GM20000 (cell line): ENCODE measurements around the gene NCKAP5.

Source experiments
- DNase-seq: peaks from one replicate; pipeline ENCODE4 v3.0.0; 2012; ENCODE audit warnings: low spot score
- TF ChIP-seq, protein P1 (sequence below): IDR thresholded peaks from 2 replicates; pipeline ENCODE4 v1.5.1; 2012; ENCODE audit warnings: mild to moderate bottlenecking, control low read depth; ENCODE audit errors: extremely low read depth, missing control alignments

Gene NCKAP5

DNA sequence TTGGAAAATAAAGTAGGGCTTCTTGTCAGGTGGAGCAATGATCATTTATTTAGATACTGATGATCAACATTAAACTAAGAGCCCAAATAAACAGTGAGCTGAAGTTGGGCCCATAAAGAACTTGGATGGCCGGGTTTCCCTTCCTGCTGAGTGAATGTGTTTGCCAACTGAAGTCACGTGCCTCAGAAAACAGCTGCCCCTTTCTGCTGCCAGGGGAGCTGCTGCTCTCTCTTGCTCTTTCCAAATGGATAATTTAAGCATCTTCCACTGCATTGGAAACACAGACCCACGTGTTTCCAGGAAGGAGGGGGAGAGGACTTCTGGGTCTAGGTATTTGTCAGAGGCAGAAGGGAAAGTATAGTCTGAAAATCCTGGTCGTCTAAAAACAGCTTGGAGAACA is 22.9 kb upstream of the NCKAP5 start:
- DNase-seq, result no peak
- TF ChIP-seq, protein P1, sequence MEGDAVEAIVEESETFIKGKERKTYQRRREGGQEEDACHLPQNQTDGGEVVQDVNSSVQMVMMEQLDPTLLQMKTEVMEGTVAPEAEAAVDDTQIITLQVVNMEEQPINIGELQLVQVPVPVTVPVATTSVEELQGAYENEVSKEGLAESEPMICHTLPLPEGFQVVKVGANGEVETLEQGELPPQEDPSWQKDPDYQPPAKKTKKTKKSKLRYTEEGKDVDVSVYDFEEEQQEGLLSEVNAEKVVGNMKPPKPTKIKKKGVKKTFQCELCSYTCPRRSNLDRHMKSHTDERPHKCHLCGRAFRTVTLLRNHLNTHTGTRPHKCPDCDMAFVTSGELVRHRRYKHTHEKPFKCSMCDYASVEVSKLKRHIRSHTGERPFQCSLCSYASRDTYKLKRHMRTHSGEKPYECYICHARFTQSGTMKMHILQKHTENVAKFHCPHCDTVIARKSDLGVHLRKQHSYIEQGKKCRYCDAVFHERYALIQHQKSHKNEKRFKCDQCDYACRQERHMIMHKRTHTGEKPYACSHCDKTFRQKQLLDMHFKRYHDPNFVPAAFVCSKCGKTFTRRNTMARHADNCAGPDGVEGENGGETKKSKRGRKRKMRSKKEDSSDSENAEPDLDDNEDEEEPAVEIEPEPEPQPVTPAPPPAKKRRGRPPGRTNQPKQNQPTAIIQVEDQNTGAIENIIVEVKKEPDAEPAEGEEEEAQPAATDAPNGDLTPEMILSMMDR, result no peak

DNA sequence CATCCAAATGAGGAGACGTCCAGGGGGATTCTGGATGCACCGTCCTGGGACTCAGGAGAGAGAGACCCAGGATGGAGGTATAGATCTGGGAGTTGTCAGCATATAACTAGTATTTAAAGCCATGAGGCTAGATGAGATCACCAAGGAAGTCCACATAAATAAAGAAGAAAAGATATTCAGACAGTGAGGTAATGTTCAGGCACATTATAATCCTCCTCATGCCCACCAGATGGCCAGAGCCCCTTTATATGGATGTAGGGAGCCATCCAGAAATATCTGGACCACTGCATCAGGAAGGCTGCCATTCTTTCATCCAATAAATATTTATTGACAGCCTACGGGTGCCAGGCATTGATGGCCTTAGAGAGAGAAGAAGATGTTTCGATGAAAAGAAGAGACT is 21.2 kb upstream of the NCKAP5 start:
- TF ChIP-seq, protein P1, result no peak
- DNase-seq, result no peak

DNA sequence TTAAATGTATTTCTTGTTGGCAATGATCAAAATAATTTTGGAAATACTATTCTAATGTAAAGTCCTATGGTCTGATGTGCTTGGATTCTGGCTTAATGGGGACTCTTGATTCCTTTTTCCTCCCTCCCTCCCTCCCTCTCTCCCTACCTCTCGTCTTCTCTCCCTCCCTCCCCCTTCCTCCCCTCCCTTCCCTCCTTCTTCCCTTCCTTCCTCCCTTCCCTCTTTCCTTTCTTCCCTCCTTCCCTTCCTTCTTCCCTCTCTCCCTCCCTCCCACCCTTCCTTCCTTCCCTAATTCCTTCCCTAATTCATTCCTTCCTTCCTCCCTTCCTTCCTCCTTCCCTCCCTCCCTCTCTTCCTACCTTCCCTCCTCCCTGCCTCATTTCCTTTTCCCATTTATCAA is 19.9 kb upstream of the NCKAP5 start:
- DNase-seq, result no peak

DNA sequence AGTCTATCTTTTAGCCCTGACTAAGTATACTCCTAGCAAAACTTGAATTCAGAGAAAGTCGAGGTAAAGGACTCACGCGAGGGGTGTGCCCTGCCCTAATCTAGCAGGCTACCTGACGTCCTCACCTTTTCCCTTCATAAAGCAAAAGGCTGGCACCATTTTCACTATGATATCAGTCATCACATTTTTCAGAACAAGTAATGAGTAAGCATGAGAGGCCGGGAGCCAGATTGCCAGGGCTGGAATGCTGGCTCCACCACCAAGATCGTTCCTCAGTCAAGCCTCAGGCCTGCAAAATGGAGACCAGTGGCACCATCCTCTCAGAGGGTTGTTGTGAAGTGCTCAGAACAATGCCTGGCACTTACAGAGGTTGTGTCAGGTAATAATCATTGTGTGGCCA is 18.7 kb upstream of the NCKAP5 start:
- TF ChIP-seq, protein P1, result no peak
- no peak for DNase-seq

More for the DNA sequence above, 19.9 kb upstream of the NCKAP5 start:
- TF ChIP-seq, protein P1, result no peak

DNA sequence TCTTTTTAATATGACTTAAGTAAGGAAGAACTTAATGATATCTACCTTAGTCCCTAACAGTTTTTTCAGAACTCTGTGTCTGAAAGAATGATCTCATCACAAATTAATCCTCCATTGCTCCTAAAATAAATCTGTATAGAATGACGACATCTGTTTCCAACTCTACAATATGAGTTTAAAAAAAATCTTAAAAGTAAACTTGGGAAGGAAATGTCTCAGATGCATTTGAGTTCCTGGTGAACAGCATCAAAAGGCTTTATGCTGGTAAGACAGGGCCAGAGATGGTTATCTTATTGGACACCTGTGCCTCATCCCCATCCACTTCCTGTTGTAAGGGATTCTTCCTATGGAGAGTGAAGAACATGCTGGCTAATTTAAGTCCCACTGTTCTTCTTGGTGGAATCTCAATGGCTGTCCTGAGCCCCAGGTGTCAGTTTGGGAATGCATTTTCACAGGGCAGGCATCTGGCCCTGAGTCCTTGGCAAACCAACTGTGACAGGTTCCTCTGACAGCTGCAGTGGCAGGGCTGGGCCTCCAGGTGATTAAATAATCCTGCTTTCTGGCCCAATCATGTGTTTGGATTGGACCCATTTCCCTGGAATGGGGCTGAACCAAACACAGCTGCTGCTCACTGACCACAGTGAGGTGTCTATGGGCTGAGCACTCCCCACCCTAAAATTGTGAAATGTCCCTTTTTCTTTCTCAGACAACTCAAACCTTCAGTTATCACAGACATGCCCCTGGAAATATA is 12.9 kb upstream of the NCKAP5 start:
- TF ChIP-seq, protein P1, result no peak
- no peak for DNase-seq

DNA sequence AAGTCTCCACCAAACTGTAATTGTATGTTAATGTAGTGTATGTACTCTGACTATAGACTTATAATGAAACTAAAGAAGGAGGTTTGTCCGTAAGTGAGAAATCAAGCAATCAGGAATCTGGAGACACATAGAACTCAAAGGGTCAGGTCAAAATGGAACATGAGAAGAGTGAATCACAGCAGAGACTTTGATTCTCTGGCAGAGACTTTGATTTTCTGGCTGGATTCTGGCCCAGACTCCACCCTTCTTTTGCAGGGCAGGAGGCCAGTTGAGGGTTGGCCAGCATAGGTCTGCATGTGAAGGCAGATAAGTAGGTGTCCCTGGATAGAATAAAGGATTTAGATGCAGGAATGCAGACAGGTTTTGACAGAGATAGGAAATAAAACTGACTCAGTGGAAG is 11.0 kb upstream of the NCKAP5 start:
- no peak for DNase-seq
- TF ChIP-seq, protein P1, result no peak

DNA sequence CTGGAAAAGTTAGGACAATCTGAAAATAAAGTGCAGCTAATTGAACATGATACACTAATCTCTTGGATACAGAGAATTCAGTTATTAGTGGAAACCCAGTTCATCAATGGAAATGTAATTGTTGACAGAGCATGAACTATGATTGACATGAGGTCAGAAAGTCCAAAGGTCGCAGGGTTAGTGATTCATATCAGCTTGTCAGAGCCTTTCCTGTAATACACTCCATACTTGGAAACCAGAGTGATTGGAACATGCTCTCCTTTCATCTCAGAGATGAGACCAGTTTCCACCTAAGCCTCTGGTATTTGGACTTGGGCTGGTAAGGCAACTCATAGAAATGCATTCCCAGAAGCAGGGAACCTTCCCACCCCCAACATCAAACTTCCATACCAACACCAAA is 8.5 kb upstream of the NCKAP5 start:
- DNase-seq, result no peak
- TF ChIP-seq, protein P1, result no peak
